GM21526 (cell line): Measurements from ENCODE around the gene RPTOR.

Experiments used
- ATAC-seq: cut with Tn5 transposase; IDR thresholded peaks from one replicate; pipeline ENCODE4 v1.9.1; 2021; ENCODE audit warnings: moderate library complexity; ENCODE audit not compliant: unreplicated experiment, low FRiP score

RPTOR gene

DNA sequence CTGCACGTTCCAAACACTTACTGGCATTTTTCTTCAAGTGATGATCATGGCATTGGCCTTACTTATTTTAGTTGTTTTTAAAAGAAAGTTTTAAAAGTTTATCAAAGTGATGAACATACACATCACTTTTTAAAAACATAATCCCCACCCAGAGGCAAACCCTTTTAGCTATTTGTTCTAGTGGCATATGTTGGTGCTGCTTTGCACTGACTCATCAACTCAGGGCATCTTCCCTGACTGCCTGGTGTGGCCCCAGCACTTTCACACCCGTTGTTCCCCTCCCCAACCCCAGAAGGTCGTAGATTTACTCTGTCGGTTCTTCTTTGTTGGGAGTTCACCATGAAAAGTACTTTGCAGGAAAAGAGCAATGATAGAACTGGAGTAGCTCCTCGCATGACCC lies 161.3 kb downstream of the RPTOR start:
- ATAC-seq: no peak

DNA sequence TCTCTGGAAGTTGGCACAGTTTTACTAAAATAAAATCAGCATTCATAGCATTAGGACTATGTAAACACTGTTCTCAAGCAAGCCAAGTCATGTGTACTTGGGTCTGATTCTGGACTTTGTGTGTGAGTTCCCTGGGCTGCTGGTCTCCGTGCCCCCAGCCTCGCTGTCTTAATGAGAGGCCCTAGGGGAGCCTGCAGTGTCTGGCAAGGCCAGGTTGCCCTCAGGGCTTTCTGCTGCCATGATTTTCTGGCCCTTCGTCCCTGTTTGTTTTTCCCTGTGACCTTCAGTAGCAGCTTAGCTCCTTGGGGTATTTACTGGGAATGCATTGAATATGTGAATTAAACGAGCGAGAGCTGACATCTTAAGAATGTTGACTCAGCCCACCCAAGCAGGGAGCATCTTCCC lies 161.8 kb downstream of the RPTOR start:
- no peak for ATAC-seq

DNA sequence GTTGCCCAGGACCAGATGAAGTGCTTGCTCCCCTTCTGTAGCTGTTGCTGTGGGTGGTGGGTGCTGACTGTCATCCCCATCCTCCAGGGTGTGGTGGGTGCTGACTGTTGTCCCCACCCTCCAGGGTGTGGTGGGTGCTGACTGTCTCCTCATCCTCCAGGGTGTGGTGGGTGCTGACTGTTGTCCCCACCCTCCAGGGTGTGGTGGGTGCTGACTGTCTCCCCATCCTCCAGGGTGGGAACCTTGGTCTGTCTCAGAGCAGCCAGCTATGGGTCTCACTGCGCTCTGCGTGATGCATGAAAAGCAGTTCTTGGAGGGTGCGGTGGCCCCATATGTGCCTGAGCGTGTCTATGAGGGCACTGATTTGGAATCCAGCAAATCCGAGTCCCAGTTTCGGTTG lies 163.8 kb downstream of the RPTOR start:
- ATAC-seq: no peak

DNA sequence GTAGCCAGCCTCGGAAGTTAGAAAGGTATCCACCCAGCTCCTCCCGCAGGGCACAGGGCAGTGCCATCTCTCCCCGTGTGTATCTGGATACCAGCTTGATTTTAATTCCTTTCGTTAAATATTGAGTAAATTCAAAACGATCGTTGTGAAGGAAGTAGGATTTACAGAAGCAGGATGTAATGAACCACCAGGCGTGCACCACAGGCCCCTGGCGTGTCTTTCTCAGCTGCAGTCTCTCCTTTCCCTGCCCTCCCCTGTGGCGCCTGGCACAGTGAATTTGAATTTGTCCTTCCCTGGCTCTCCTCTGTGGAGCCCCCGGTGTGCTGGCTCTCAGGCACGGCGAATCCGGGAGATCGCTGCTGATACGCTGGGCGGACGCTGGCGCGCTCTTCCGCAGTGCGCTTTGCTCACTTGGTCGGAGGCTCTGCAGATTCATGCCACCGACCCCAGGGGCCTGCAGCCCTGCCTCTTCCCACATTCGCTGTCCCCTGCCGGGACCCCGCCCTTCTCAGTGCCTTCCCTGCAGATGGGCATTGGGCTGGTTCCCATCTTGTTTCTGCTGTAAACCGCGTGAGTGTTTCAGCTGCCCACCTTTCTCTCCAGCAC lies 164.6 kb downstream of the RPTOR start:
- no peak for ATAC-seq

DNA sequence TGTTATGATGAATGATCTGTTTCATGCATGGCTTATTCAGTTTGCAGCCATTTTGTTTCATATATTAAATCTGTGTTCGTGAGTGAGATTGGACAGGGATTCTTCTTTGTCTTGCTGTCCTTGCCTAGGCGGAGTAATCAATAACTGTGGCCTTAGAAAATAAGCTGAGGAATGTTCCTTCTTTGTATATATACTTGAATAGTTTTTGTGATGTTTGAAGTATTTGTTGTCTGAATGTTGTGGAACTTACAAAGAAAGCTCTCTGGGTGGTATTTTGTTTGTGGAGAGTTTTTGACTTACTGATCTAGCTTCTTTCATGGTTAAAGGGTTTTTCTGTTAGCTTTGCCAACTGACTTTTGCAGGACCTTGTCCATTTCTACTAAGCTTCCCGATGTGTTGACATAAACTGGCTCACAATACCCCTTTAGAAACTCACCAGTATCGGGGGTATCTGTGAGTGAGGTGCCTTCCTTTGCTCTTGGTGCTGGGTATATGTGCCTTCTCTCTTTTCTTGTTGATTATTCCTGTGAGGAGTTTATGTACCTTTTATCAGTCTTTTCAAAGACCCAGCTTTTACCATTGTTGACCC lies 166.2 kb downstream of the RPTOR start:
- ATAC-seq: no peak

DNA sequence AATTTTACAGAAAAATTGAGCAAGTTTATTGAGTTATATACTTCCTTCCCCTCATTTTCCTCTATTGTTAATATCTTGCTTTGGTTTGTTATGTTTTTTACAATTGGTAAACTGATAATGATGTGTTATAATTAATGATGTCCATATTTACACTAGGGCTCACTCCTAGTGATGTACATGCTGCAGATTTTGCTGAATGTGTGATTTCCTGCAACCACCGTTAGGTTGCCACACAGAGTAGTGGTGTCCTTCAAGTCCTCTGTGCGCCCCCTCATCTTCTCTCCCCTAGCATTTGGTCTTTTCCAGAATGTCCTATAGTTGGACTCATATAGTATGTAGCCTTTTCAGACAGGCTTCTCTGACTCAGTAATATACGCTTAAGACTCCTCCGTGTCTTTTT lies 167.5 kb downstream of the RPTOR start:
- ATAC-seq: no peak

DNA sequence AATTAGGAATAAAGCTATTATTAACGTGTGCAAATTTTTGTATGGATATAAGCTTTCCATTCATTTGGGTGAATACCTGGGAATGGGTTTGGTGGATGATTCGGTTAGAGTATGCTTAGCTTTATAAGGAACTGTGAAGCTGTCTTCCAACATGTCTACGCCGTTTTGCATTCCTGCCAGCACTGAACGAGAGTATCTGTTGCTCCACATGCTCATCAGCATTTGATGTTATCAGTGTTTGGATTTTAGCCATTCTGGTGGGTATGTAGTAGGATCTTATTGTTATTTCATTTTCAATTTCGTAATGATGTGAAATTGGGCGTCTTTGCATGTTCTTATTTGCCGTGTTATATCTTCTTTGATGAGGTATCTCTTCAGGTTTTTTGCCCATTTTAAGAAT lies 168.0 kb downstream of the RPTOR start:
- ATAC-seq: no peak

DNA sequence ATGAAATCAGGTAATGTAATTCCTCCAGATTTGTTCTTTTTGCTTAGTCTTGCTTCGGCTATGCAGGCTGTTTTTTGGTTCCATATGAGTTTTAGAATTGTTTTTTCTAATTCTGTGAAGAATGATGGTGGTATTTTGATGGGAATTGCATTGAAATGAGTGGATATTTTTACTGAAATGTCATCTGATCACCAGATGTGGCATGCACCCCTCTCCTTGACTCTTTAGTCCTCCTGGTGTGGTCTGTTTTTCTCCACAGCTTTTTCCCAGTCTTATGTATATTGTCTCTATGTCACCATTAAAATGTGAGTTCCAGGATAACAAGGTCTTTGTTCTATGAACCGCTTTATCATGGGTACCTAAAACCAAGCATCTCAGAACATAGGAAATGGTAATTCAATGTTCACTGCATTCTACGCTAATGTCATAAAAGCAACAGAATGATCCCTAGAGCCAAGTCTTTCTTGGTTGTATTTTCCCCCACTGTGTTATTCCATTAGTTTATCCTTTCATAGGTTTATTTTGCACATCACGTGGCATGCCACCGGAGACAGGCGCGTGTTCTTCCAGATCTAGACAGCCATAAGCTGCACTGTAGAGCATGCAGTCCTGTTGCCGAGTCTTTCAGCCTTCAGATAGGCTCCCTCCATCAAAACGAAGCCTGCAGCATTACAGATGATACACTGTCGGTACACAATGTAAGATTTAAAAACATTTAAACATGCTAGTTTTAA lies 172.5 kb downstream of the RPTOR start:
- no peak for ATAC-seq

DNA sequence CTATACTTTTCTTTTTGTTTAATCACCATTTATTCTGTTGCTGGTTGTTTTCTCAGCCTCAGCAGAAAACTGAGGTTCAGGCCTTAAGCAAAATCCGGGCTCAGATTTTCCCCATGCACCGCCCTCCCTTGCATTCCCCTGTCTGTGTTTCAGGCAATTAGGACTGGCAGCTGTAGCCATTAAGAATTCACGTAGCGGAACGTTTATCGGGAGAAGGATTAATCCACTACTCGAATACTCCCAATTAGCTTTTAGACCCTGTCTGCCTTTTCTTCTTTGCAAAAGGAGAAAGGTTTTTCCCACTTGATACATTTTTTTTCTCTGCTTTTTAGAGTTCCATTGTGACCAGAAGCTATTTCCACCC lies 173.1 kb downstream of the RPTOR start:
- ATAC-seq: no peak

DNA sequence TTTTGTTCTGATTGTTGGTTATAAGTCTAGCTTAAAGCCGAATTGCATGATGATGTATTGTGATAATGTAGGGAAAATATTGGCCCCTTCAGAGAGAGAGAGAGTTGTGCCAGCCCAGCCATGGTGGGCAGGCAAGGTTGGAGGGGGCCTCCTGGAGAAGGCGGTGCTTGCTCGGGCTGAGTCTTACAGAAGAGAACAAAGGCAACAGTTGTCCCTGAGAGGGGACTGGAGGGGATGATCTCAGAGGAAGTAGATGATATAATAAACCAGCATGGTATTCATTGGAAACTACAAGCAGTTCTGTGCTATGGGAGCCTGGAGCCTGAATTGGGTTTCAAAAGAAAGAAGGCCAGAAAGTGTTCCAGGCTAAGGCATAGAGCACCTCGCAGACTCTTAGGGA lies 173.8 kb downstream of the RPTOR start:
- ATAC-seq: no peak

DNA sequence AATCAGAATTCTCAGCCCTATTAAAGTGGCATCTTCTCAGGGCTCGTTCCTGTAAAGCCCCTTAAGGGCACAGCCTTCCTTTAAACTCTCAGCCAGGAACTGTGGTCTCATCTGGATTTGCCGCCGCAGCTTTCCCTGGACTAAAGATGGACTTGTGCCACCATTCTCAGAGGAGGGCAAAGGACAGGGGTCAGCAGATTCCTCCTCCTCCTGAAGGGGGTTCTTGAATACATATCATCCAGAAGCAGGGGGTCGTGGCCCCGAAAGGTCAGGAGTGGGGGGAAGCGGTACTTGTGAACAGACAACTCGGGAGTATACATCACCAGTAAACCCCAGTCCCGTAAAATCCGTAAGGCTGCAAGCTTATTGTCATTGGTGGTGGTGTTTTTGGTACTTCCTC lies 174.8 kb downstream of the RPTOR start:
- no peak for ATAC-seq

DNA sequence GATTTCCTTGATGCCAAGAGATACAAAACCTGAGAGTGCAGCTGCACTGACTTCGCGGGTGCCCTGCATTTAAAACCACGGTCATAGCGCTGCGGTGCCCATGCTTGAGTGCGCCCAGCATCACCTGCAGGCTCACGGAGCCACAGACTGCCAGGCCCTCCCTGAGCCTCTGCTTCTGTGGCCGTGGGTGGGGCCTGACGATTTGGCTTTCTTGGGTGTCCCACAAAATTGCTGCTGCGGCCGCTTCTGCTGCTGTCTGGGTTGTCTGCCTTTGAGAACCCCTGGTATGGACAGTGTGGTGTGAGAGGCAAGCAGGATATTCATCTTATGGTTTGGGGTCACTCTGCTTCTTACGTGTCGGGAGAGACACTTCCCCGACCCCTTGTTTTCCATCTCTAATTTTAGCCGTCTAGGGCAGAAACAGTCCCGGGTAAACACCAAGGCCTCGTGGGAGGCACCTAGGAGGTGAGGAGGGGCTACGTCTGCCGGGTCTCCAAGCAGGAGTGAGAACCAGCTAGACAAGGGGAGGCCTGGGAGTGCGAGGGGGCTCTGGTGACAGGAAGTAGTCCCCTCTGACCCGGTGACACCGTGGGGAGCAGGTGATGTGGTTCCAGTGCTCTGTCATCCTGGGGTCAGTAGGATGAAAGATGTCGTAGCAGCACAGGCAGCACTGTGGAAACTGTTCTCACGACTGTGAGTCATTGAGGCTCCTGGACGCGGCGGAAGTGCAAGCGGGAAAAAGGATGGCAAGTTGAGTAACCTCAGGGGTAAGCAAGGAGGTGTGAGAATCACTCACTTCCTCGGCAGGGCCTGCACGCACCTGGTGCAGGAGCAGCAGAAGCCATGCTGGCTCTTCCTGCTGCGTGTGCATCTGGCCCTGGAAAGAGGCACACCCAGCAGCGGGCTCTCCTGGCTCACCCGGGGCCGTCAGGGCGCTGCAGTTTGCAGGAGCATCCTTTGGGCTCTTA lies 176.3 kb downstream of the RPTOR start:
- no peak for ATAC-seq

DNA sequence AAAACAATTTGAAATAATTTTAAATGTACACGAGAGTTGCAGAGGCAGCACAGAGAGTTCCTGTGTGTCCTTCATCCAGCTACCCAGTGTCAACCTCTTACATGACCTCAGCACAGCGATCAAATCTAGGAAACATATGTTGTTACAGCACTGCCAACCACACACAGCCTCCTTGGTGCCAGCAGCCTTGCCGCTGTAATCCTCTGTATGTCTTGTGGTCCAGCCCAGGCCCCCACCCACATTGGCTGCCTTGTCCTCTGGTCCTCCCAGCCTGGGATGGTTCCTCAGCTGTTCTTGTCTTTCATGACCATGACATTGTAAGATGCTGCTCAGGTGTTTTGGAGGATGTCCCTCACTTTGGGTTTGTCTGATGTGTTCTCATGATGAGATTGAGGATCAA lies 178.0 kb downstream of the RPTOR start:
- ATAC-seq: no peak

DNA sequence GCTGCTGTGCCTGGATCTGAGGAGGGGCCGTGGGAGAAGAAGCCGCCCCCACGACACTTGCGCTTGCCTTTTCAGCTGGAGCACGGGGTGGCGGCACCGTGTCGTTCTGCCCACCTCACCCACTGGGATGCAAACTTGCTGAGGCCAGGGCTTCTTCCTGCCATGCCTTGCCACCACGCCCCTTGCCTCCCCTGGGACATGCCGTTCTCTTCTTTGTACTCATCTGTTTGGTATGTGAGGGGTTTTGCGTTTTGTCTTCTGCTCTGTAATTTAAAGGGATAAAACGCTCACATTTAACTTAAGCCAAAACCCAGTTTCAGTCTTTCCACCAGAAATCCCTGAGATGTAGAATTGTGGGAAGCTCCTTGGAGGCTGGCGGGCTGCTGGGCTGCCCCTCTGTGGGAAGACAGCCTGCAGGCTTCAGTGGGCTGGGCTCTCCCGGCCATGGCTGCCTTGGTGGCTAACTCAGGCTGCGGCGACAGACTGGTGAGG lies 180.2 kb downstream of the RPTOR start:
- ATAC-seq: no peak

DNA sequence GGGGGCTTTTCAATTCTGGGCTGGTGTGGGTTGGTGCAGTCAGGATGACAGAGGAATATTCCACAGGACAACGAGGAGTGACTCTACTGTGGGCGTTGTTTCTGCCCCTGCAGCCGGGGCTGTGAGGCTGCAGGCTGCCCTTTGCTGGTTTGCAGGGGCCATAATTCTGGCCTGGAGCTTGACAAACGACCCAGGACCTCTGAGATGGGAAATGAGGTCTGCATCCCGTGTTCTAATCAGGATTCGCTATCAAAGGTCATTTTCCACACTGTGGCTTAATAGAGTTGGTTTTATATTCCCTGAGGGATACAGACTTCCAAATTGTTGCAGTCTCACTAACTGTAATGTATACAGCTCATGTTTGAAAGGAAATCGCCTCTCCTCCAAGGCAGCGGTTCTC lies 180.9 kb downstream of the RPTOR start:
- no peak for ATAC-seq

DNA sequence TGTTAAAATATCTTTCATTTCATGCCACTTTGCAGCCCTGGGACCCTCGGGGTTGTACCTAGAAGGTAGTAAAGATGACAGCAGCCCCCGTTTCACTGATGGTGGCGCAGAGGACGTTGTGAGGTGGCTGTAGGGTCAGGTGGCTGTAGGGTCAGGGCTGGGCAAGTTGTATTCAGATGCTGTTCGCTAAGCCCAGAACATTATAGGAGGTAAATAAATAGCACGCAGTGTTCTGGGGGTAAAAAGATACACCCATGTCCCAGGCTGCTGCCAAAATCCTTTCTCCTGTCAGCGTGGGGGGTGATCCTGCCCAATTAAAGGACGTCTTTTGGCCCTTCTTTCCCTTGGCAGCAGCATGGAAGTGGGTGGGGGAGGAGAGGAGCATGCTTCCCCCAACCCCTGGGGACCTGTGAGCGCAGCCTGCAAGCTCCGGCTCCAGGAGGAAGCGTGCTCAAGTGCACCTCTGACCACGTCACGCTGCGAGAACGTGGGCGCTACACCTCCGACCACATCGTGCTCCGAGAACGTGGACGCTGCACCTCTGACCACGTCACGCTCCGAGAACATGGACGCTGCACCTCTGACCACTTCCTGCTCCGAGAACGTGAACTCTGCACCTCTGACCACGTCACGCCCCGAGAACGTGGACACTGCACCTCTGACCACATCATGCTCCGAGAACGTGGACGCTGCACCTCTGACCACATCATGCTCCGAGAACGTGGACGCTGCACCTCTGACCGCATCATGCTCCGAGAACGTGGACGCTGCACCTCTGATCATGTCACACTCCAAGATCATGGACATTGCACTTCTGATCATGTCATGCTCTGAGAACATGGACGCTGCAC lies 182.1 kb downstream of the RPTOR start:
- ATAC-seq: no peak

DNA sequence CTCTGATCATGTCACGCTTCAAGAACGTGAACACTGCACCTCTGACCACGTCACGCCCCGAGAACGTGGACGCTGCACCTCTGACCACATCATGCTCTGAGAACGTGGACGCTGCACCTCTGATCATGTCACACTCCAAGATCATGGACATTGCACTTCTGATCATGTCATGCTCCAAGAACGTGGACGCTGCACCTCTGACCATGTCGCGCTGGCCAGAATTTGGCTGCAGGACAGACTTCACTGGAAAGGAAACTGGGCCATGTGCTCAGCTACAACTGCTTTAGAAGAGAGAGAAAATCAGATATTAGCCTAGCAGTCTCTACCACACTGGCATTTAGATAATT lies 182.7 kb downstream of the RPTOR start:
- ATAC-seq: no peak

DNA sequence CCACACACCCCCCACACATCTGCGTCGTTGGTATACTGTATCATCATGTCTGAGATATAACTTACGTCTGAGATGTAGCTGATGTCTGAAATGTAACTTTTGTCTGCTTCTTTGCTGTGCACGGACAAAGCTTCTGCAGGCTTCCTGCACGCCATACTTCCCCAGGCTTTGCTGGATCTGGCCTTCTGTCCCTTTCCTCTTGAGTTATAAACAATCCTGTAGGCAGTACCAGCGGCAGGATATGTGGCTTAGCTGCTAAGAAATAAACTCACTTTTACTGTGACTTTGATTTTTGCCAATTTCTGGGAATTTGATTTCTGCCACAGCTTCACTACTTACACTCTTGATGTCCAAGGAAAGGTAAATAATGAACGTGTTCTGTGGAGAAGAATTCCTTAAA lies 184.4 kb downstream of the RPTOR start:
- ATAC-seq: no peak

DNA sequence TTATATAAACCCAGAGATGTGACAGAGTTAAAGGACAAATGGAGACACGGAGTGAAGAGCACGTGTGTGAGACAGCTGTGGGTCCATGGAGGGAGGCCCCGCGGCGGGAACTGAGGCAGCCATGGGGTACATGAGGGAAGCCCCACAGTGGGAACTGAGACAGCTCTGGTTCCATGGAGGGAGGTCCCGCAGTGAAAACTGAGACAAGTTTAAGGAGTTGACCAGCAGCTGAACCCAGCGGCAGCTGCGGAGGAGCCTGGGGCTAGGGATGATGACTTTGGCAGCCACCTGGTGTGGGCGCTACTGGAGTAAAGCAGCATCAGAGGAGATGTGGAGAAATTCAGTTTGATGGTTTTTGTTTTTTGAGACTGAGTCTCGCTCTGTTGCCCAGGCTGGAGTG lies 185.1 kb downstream of the RPTOR start:
- no peak for ATAC-seq

DNA sequence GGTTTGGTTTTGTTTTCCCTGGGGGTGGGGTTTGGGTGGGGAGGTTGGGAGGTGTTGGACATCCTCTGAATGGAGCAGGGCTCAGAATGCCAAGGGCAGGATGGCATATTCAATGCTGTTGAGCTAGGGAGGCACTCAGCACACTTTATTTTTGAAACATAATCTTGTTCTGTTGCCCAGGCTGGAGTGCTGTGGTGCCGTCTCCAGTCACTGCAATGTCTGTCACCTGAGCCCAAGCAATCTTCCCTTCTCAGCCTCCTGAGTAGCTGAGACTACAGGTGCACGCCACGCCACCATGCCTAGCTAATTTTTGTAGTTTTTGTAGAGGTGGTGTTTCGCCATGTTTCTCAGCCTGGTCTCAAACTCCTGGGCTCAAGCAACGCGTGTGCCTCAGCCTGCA lies 186.1 kb downstream of the RPTOR start:
- no peak for ATAC-seq
